Head of caudate nucleus (tissue), 42 donors: ENCODE results near the gene NRARP.
A peak's percentile ranks its signal among the peaks of the same experiment; 100 is the strongest.

Experiments
- DNase-seq, 42 donors: peaks; one replicate each; pipeline versions ENCODE4 v3.0.0 to v3.0.0-alpha.2; 2020 to 2021; ENCODE audit warnings: mixed read lengths in 7 of 42
- intact Hi-C: fragments of 100-400 bp; cut with DNase I; formaldehyde crosslinking; loops from one replicate; pipeline ENCODE4 v1.15.0; 2022

The NRARP gene

GRCh38 chr9:137304383-137305059 lies 2.5 kb upstream of the NRARP start:
- DNase-seq: peak in 2 of 42 donors; percentile 11 to 12
- intact Hi-C loops: loop anchor here (10.0 kb wide), 1 partner anchor 120 kb away; the partner anchor contains the start of genes EXD3 and NOXA1

DNA sequence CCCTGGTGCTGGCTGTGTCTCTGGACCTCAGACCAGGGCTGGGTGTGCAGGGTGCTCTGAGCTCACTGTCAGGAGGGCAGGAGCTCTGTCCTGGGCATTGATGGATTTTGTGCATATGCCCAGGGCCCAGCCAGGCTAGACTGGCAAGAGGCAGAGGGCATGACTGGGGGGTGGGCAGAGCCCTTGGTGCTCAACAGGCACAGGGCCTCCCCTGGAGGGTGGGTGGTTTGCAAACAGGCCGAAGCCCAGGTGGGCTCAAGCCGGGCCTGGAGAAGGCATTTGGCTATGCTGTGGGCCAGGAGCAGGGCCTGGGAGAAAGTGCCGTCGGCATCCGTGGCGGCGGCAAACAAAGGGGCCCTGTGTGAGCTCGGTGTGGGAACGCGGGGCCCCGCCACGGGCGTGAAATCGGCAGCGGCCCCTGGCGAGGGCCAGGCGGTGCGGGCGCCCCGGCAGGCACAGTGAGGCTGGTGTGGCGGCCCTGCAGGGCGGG lies 1.9 kb upstream of the NRARP start:
- peak in 17 of 42 donors; percentile 8 to 75 (median 55) for DNase-seq
- intact Hi-C loops: loop anchor here (10.0 kb wide), 1 partner anchor 121 kb away; the partner anchor contains the start of genes EXD3 and NOXA1

DNA sequence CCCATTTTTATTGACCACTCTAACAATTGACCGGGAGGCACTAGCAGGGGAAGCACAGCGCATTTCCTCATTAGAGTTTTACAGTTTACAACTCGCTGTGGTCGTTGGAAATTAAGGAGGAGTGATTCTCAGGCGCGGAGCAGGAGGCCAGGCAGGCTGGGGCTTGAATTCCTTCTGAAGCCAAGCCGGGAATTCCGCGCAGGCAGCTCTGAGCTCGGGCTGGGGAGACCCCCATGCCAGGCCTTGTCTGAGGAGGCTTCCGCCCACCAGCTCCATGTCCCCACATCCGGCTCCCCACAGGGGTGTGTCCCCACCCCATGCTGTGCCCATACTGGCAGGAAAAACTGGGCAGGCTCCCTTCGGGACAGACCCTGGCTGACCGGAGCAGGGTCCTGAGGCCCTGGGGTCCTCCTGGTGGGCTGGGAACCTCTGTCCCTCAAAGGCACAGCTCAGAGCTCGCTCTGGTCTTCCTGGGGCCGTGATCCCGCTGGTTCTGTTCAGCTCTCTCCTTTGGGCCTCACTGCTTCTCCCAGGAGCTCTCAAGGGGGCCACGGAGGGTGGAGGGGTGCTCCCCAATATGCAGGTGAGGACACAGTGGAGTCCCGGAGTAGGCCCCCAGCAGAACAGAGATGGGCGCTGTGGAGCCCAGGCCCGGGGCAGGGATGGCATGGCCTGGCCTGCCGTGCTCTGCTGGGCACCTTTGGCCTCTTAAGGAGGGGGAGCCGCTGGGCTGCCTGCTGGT lies 1.3 kb upstream of the NRARP start:
- no peak for DNase-seq
- intact Hi-C loops: loop anchor here (10.0 kb wide), 1 partner anchor 121 kb away; the partner anchor contains the start of genes EXD3 and NOXA1

DNA sequence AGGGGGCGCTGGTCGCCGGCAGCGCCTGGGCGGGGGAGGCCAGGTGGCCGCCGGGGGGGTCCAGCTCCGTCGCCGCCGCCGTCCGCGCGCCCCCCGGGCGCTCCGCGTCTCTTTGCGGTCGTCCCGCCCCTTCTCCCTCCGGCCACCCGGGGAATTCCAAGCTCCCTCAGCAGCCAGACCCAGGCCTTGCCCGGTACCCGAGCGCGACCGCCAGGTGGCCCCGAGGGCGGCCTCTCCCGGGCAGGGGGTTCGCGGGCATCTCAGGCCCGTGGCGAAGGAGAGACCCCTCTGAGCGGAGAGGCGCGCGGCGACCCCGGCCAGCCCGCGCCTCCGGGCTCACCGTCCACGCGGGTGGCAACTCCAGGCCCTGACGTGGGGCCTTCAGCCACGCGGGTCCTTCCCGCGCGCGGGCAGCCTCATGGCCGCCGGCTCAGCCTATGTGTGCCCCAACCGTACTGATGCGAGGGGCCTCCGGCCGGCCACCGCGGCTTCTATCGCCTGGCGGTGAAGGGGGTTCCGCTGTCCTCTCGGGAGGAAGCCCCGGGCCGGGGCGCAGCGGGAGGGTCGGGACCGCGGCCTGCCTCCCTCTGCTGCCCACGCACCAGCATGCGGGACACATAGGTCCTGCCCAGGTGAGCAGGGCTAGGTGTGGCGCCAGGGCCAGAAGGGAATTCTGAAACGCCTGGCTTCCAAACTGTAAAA lies 529 bp upstream of the NRARP start:
- no peak for DNase-seq
- intact Hi-C loops: loop anchor here (10.0 kb wide), 1 partner anchor 122 kb away; the partner anchor contains the start of genes EXD3 and NOXA1

DNA sequence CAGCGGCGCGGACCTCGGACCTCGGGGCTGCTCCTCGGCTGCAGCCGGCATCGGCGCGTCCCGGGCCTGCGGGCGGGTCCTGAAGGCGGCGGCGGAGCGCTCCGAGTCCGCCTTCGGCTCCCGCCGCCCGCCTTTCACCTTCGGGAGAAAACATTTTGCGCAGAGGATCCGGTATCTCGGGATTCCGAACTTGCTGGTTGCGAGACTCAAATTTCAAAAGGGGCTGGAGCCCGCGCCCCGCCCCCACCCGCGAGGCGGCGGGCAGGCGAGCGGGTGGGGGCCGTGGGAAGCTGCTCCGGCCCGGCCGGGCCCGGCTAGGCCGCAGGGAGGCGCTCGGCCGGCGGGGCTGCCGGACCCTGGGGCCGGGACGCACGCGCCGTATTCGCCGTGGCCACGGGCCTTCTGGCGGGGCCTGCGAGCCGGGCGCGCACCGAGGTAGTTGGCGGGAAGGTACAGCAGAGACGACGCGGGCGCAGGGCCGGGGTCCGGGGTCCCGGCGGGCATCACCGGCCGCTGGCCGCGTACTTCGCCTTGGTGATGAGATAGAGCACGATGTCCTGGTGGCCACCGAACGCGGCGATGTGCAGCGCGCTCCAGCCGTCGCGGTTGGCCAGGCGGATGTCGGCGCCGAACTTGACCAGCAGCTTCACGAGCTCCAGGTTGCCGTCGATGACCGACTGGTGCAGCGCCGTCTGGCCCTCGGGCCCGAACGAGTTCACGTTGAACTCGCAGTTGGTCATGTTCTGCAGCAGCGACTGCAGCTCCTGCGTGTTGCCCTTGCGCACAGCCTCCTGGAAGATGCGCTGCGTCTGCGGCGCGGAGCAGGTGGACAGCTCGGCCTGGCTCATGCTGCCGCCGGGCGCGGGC lies 757 bp downstream of the NRARP start:
- DNase-seq: peak in 1 of 42 donors; percentile 46

GRCh38 chr9:137300567-137301080 lies 1.4 kb downstream of the NRARP start:
- DNase-seq: peak in 5 of 42 donors; percentile 38 to 53 (median 46)
- intact Hi-C loops: loop anchor here (10.0 kb wide), 1 partner anchor 124 kb away; the partner anchor contains the start of genes EXD3 and NOXA1

More for the DNA sequence above, 757 bp downstream of the NRARP start:
- intact Hi-C loops: loop anchor here (10.0 kb wide), 1 partner anchor 123 kb away; the partner anchor contains the start of genes EXD3 and NOXA1

DNA sequence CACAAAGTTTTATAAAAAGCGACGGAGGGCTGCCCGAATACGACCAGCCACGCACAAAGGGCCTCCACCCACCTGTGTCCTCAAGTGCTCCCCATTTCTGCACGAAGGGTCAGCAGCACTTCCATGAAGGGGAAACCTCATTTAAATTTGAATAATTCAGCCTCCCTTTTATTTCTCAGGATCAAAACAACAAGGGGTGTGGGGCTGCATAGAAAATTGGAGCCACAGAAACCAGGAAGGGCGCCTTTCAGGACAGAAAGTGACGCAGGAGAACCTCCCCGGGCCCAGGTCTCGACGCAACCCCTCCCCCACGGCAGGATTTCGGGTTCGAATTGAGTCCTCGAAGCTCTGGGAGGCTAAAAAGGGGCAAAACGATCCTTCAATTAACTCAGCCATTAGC lies 2.1 kb downstream of the NRARP start:
- intact Hi-C loops: loop anchor here (10.0 kb wide), 2 partner anchors 125 to 225 kb away; partner anchors contain the start of genes EXD3 and NOXA1
- DNase-seq: peak in 15 of 42 donors; percentile 20 to 72 (median 55)

GRCh38 chr9:137299203-137299565 lies 2.9 kb downstream of the NRARP start:
- intact Hi-C loops: loop anchor here (10.0 kb wide), 1 partner anchor 226 kb away; no protein-coding TSS in a partner anchor
- DNase-seq: peak in 1 of 42 donors; percentile 12

DNA sequence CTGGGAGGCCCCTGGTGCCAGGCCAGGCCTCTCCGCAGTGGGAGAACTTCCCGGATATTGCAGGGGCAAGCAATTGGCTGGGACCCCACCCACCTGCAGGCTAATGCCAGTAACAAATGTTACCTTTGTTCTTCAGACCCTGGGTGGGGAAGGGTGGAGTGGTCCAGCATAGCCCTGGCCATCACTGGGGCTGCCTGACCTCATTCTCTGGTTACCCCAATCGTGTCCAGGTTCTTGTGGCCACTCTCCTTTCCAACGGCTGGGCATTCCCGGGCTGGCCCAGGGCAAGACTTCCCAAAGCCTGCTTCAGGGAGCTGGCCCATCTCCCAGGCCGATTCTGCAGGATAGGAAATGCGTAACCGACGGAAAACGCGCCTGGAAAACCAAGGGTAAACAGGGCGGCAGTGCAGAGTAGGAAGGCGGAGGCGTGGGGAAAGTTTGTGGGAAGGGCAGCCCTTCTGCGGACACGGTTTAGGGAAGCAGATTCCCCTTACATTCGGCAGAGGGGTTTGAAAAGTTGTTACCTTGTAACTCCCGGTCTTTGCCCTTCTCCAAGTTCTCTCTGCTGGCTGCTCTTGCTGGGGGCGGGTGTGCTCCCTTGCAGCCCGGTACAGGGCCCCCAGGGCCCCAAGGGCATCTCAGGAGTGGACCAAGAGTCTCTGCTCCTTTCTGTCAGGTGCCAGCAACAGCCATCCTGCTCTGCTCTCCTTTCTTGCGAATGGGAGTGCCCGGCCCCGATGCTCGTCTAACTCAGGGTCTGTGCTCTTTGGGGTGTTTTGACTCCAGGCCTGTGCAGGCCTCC lies 3.5 kb downstream of the NRARP start:
- intact Hi-C loops: loop anchor here (10.0 kb wide), 1 partner anchor 226 kb away; no protein-coding TSS in a partner anchor
- peak in 5 of 42 donors; percentile 30 to 59 (median 53) for DNase-seq

- DNase-seq: no peak
- intact Hi-C loops: loop anchor here (10.0 kb wide), 1 partner anchor 227 kb away; no protein-coding TSS in a partner anchor
Observed at GRCh38 chr9:137297966-137298365, 4.1 kb downstream of the NRARP start.

DNA sequence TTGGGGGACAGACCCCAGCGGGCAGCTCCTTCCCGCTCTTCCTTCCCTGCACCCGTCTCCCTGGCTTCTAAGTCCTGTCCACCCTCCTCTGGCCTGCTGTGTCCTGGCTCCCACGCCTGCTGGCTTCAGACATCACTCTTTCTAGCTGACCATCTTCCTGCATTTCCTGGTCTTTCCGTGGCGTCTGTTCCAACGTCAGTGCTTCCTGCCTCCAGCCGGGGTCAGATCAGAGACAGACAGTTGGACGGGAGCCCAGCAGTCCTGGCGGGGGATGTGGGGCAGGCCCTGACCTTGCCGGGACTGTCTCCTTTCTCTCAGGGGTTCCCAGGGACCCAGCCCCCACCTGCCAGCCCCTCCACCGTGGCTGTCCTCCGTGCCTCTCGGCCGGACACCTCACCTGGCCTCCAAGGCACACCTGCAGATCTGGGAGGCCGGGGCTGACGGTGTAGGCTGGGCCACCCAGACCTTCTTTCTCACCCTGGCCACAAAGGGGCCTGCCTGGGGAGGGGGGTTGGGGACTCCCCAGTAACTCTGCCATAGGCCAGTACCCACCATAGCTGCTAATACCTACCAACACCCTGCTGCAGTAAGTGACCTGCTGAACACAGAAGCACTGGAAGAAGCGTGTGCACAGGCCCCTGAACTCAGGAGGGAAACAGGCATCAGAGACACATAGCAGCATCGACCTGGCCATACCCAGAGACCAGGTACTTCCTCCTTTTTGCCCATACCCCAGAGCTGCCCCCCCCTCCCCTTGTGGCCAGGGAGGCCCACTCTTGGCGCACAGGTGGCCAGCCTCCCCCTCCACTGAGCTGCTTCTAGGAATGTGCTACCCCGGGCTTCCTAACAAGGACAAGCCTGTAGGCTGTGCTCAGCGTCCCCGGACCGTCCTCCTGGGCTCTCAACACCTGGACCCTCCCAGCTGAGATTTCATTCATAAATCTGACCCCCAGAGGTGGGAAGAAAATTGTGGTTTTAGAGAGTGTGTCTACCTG lies 5.1 kb downstream of the NRARP start:
- DNase-seq: peak in 2 of 42 donors; percentile 15 to 50
- intact Hi-C loops: loop anchor here (10.0 kb wide), 1 partner anchor 228 kb away; no protein-coding TSS in a partner anchor

GRCh38 chr9:137295849-137296669 lies 6.0 kb downstream of the NRARP start:
- intact Hi-C loops: loop anchor here (10.0 kb wide), 1 partner anchor 229 kb away; no protein-coding TSS in a partner anchor
- peak in 1 of 42 donors; percentile 13 for DNase-seq

DNA sequence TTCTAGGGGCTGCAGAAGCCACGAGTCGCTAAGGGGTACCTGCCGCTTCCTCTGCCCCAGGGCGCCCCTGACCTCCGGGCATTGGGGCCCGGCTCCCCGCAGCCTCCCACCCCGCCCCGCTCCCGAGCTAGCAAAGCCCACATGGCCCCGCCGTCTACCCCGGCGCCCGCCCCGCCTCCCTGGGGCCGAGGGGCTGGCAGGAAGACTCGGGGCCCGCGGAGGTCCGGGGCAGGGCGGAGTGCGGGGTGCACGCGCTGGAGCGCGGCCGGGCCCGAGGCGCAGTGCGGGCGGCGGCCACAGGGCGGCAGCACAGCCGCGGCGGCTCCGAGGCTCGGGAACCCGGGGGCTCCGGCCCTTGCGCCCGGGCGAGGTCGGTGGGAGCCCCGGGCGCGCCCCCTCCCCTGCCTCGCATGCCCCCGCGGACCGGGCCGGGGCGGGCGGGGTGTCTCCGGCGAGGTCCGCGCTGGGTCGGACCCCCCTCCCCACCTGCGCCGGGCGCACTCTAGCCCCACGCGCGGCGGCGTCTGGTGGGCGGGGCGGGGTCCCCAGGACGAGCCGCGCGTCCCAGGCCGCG lies 6.7 kb downstream of the NRARP start:
- intact Hi-C loops: loop anchor here (10.0 kb wide), 1 partner anchor 229 kb away; no protein-coding TSS in a partner anchor

GRCh38 chr9:137294681-137295237 lies 7.3 kb downstream of the NRARP start:
- DNase-seq: no peak
- intact Hi-C loops: loop anchor here (10.0 kb wide), 1 partner anchor 230 kb away; no protein-coding TSS in a partner anchor

More for the DNA sequence above, 6.7 kb downstream of the NRARP start:
- DNase-seq: peak in 5 of 42 donors; percentile 31 to 63 (median 59)
